Chondrocyte (in vitro differentiated cells): ENCODE results near the gene MAFG. TPM values are rescaled to one million over a fixed set of nuclear protein-coding genes. Genes with fewer than 3 reads are reported as not detected.

ENCODE experiments used
- DNase-seq: peaks from one replicate; pipeline ENCODE4 v3.0.0; 2021; ENCODE audit warnings: mixed read lengths, low spot score
- H3K27ac Mint-ChIP-seq: one replicate; pipeline ENCODE4 v1.8.0; 2021; ENCODE audit warnings: mild to moderate bottlenecking, moderate library complexity, mixed read lengths; ENCODE audit not compliant: unreplicated experiment
- H3K27me3 Mint-ChIP-seq: 2 replicates; pipeline ENCODE4 v1.8.0; 2021; ENCODE audit warnings: low read depth, mixed read lengths
- H3K36me3 Mint-ChIP-seq: 2 replicates; pipeline ENCODE4 v1.8.0; 2021; ENCODE audit warnings: low read depth, mixed read lengths
- H3K4me1 Mint-ChIP-seq: 2 replicates; pipeline ENCODE4 v1.8.0; 2021; ENCODE audit warnings: low read depth, mild to moderate bottlenecking, mixed read lengths
- H3K4me3 Mint-ChIP-seq: one replicate; pipeline ENCODE4 v1.8.0; 2021; ENCODE audit warnings: mild to moderate bottlenecking, moderate library complexity, mixed read lengths; ENCODE audit not compliant: unreplicated experiment
- H3K9me3 Mint-ChIP-seq: 2 replicates; pipeline ENCODE4 v1.8.0; 2021; ENCODE audit warnings: low read depth, mixed read lengths
- CTCF ChIP-seq: fragments of 200-600 bp; sonication (generic); IDR thresholded peaks from 2 replicates; pipeline ENCODE4 v1.5.0; 2021; ENCODE audit warnings: antibody characterized with exemption, mild to moderate bottlenecking, moderate library complexity
- total RNA-seq: library from RNA; stranded (reverse); gene quantifications from 3 replicates; pipeline ENCODE4 v1.2.1, GENCODE V29; 2021

MAFG gene
- total RNA-seq, 1 donor from 2014 or later, result 38.1 TPM

- DNase-seq, result no peak
- no peaks in the 10 kb centered on the region for H3K9me3 Mint-ChIP-seq
- peaks cover 6% of the 10 kb centered on the region for H3K36me3 Mint-ChIP-seq
- H3K27me3 Mint-ChIP-seq, result no peaks in the 10 kb centered on the region
- H3K27ac Mint-ChIP-seq, result peak overlapping the region; percentile 74
- no peak for TF ChIP-seq CTCF
- H3K4me3 Mint-ChIP-seq, result no peak overlapping the region
- H3K4me1 Mint-ChIP-seq, result peaks cover 24% of the 10 kb centered on the region
Observed at GRCh38 chr17:81899514-81900166, 27.9 kb downstream of the MAFG start.

- peak overlapping the region; percentile 90 for H3K27ac Mint-ChIP-seq
- H3K9me3 Mint-ChIP-seq, result no peaks in the 10 kb centered on the region
- H3K27me3 Mint-ChIP-seq, result no peaks in the 10 kb centered on the region
- H3K36me3 Mint-ChIP-seq, result peaks cover 6% of the 10 kb centered on the region
- H3K4me3 Mint-ChIP-seq, result no peak overlapping the region
- DNase-seq, result no peak
- no peak for TF ChIP-seq CTCF
- peaks cover 24% of the 10 kb centered on the region for H3K4me1 Mint-ChIP-seq
Observed at GRCh38 chr17:81898885-81899284, 28.6 kb downstream of the MAFG start.

- Mint-ChIP-seq H3K9me3 (no peaks in the 10 kb centered on the region), H3K36me3 (peaks cover 6% of the 10 kb centered on the region), H3K4me1 (peaks cover 24% of the 10 kb centered on the region), H3K27me3 (no peaks in the 10 kb centered on the region), H3K4me3 (peak overlapping the region; percentile 9), H3K27ac (peak overlapping the region; percentile 90)
- no peak for TF ChIP-seq CTCF
- DNase-seq, result no peak
Observed at GRCh38 chr17:81898029-81898866, 29.3 kb downstream of the MAFG start.

- no peak overlapping the region for H3K4me3 Mint-ChIP-seq
- no peak for TF ChIP-seq CTCF
Observed at GRCh38 chr17:81895400-81895799, 32.1 kb downstream of the MAFG start.

GRCh38 chr17:81891303-81891552 lies 36.3 kb downstream of the MAFG start:
- Mint-ChIP-seq H3K4me1 (peaks cover 33% of the 10 kb centered on the region), H3K27me3 (no peaks in the 10 kb centered on the region), H3K36me3 (peaks cover 21% of the 10 kb centered on the region), H3K27ac (peak overlapping the region; percentile 98), H3K9me3 (no peaks in the 10 kb centered on the region), H3K4me3 (peak overlapping the region; percentile 86)
- DNase-seq, result no peak
- no peak for TF ChIP-seq CTCF

More at GRCh38 chr17:81895400-81895799, 32.1 kb downstream of the MAFG start:
- no peaks in the 10 kb centered on the region for H3K9me3 Mint-ChIP-seq
- H3K36me3 Mint-ChIP-seq, result peaks cover 6% of the 10 kb centered on the region
- peaks cover 27% of the 10 kb centered on the region for H3K4me1 Mint-ChIP-seq
- no peak overlapping the region for H3K27ac Mint-ChIP-seq
- H3K27me3 Mint-ChIP-seq, result no peaks in the 10 kb centered on the region
- no peak for DNase-seq
